ENCODE measurements around the gene GPRIN2.

GPRIN2 gene

DNA sequence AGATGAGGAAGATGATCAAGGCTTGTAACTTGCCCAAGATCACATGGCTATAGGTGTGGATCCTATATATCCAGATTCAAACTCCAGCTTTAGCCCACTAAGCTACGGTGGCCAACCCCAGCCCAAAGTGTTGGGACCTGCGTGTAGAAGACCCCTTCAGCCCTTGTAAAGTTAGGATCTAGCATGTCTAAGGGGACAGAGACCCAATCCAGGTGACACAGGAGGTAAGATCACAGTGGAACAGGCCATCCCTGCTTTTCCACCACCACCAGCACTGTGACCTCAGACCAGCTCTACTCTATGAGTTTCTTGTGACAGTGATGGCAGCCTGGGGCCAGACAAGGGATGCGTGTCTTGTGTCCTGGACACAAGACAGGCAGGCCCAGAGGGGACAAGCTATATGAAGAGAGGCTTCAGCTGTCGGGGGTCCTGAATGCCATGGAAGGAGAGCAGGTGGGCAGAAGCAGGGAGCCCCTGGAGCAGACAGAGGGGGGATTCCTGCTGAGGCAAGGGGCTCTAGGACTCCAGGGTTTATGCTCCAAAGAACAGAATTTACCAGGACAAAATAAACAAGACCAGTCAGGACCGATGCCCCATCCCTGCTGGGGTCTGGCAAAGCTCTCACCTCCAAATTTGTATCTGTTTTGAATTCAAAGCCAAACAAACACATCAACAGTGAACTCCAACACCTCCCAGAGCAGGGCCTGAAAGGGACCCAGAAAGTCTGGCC is 10.4 kb downstream of the GPRIN2 start:
- Mint-ChIP-seq H3K27me3 (peaks cover under 1% of the 10 kb centered on the region), H3K4me1 (no peaks in the 10 kb centered on the region), H3K27ac (no peak overlapping the region), H3K9me3 (no peaks in the 10 kb centered on the region), H3K4me3 (no peak overlapping the region), H3K36me3 (no peaks in the 10 kb centered on the region)
- ATAC-seq = no peak

DNA sequence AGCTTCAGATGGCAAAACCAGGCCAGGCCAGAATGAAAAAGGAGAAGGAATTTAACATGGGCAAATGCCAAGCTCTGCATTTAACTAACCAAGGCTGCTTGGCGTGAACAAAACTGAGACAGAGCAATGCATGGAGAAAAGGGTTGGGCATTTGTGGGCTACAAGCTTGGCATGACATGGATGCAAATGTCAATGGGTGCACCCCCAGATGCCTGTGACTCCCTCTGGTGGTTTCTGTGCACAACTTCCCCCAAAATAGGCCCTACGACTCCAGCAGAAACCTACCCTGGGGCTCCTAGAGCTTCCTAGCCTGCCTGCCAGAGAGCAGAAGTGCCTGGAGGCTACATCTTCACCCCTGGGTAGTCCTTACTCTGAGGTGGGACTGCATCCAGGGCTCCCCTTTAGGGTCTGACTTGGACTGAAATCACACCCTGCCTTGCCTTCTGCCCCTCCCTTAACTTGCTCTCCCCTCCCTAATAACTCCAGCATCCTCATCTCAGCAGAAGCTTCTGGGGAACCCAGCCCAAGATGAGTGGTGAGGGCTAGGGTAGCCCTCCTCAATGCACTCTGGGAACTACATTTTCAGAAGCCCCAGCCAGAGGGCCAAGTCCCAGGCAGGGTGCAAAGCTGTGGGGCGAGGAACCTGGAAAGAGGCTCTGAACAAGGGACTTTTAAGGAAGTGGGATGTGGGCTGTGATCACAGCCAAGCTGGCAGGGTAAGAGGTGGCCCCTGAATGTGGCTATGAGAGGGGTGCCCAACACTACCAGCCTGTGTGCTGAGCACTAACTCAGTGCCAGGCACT is 11.3 kb downstream of the GPRIN2 start:
- no peak overlapping the region for H3K4me3 Mint-ChIP-seq
- H3K9me3 Mint-ChIP-seq = no peaks in the 10 kb centered on the region
- no peaks in the 10 kb centered on the region for H3K36me3 Mint-ChIP-seq
- no peak overlapping the region for H3K27ac Mint-ChIP-seq
- ATAC-seq = no peak
- peaks cover 8% of the 10 kb centered on the region for H3K27me3 Mint-ChIP-seq
- peaks cover 5% of the 10 kb centered on the region for H3K4me1 Mint-ChIP-seq

DNA sequence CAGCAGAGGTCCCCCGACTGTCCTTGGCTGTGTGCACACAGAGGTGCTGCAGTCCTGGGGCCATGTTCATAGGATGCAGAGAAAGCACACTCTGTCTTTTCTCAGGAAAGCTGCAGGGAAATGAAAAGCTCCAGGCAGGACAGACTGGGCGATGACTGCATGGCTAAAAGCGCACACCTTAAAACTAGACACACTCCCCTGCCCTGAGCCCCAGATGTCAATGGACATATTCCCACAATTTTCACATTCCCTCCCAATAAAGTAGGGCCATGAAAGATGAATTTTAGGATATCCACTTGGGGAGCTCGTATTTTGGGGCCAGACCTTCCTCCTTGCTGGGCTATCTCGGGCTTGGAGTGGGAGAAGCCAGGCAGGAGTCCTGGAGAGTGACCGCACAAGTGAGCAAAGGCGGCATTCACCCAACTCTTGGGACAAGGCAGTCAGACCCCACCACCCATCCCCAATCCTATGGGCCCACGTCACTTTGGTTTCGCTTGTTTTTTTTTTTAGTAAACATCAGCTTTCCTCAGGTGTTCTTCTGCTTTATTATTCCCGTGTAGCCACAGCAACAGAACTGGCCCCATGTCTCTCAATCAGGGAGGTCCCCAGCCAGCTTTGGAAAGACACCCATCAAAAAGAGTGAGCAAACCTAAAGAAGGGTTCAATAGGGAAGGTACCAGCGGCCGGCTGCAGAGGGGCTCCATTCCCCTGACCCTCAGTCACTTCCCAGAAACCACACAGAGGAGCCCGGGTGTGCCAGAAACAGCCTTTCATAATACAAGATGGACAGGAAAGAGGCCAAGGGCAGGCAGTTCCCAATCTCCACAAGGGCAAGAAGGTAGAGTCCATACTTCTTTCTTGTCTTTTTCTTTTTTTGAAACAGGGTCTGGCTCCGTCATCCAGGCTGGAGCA is 12.7 kb downstream of the GPRIN2 start:
- no peak overlapping the region for H3K27ac Mint-ChIP-seq
- H3K27me3 Mint-ChIP-seq = peaks cover 11% of the 10 kb centered on the region
- no peak for ATAC-seq
- no peak overlapping the region for H3K4me3 Mint-ChIP-seq
- peaks cover 6% of the 10 kb centered on the region for H3K4me1 Mint-ChIP-seq
- no peaks in the 10 kb centered on the region for H3K36me3 Mint-ChIP-seq
- no peaks in the 10 kb centered on the region for H3K9me3 Mint-ChIP-seq

DNA sequence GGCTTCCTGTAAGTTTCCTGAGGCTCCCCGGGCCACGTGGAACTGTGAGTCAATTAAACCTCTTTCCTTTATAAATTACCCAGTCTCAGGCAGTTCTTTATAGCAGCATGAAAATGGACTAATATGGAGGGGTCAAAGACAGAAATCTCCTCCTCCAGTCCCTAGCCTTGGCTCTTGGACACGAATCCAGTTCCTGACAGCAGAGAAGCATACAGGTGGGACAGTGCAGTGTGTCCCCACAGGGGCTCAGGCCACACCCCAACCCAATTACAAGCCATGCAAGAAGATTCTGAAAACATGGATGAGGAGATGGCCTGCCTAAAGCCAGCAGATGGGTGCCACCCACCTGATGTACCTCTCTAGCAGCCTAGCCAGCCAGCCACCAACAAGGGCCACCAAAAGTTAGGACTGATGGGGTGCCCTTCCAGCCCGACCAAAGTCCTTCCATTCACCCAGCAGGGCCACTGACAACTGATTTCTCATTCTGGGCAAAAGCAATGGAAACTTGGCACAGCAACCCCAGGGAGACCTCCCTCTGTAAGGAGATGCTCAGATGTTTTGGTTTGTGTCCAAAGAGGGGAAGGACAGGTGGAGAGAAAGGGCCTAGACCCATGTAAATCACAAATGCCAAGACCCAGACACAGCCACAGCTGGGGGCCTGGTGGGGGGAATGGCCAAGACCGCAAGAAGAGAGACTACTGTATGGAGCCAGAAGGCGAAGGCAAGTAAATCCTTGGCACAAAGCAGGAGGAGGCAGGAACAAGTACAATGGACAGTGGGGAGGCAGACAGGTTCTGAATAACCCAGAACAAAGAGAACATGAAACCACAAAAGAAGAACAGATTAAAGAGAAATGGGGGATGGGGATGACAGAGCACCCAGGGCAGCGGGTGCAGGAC is 13.6 kb downstream of the GPRIN2 start:
- Mint-ChIP-seq H3K36me3 (no peaks in the 10 kb centered on the region), H3K27ac (no peak overlapping the region), H3K4me3 (no peak overlapping the region), H3K9me3 (no peaks in the 10 kb centered on the region), H3K27me3 (peaks cover 11% of the 10 kb centered on the region), H3K4me1 (peaks cover 6% of the 10 kb centered on the region)
- no peak for ATAC-seq

DNA sequence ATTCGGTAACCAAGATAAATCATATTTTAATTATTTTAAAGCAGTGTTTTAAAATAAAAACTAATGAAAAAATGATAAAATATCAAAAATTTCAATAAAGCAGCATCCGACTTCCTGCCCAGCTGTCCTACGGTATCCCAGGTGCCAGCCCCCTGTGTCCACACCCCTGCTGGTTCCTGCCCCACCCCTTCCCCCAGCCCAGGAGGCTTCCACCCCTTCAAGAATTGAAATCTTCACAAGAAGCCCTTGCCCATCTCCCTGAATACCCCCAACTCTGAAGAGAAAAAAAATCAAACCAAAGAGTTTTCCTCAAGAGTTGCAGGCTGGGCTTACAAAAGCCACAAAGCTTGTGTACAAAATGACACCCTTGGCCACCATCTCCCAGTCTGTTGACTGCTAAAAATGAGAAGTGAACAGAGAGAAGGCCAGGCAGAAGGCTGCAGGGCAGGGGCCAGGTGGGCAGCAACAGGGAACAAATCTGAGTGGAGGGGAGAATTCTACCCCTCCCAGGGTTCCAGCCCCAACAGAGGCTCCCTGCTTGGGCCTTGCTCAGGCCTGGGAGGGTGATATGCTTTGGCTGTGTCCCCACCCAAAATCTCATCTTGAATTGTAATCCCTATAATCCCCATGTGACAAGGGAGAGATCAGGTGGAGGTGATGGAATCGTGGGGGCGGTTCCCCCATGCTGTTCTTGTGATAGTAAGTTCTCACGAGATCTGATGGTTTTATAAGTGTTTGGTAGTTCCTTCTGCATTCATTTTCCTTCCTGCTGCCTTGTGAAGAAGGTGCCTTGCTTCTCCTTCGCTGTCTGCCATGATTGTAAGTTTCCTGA is 14.5 kb downstream of the GPRIN2 start:
- H3K9me3 Mint-ChIP-seq = no peaks in the 10 kb centered on the region
- H3K36me3 Mint-ChIP-seq = no peaks in the 10 kb centered on the region
- peaks cover 6% of the 10 kb centered on the region for H3K4me1 Mint-ChIP-seq
- no peak overlapping the region for H3K4me3 Mint-ChIP-seq
- peaks cover 11% of the 10 kb centered on the region for H3K27me3 Mint-ChIP-seq
- no peak for ATAC-seq
- no peak overlapping the region for H3K27ac Mint-ChIP-seq

DNA sequence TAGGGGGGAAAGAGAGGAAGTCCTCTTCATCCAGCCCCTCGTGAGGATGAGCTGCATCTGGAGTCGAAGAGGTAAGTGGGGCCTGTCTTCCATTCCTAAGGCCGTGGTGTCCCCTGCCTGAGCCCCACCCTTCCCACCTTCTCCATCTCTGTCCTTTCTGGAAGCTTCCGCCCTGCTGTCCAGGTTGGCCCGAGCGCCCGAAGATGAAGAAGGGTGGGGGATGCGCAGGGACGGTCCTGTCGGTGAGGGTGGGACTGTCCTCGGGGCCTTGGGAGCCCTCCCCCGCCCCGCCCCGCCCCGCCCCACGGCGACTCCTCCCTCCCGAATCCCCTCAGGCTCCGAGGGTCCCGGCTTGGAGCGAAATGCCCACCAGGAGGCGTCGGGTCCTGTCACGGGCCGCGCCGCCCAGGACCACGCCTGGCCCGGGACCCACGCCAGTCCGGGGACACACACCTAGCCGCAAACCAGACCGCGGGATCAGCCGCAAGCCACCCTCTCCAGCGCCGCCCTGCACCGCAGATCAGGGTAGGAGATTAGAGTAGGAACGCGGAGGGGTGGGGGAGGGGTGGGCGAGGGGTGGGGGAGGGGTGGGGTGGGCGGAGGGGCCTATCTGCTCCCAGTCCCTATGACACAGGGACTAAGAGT is 15.3 kb downstream of the GPRIN2 start:
- Mint-ChIP-seq H3K27ac (no peak overlapping the region), H3K4me1 (peaks cover 6% of the 10 kb centered on the region), H3K9me3 (no peaks in the 10 kb centered on the region), H3K27me3 (peaks cover 11% of the 10 kb centered on the region), H3K36me3 (no peaks in the 10 kb centered on the region), H3K4me3 (no peak overlapping the region)
- no peak for ATAC-seq

DNA sequence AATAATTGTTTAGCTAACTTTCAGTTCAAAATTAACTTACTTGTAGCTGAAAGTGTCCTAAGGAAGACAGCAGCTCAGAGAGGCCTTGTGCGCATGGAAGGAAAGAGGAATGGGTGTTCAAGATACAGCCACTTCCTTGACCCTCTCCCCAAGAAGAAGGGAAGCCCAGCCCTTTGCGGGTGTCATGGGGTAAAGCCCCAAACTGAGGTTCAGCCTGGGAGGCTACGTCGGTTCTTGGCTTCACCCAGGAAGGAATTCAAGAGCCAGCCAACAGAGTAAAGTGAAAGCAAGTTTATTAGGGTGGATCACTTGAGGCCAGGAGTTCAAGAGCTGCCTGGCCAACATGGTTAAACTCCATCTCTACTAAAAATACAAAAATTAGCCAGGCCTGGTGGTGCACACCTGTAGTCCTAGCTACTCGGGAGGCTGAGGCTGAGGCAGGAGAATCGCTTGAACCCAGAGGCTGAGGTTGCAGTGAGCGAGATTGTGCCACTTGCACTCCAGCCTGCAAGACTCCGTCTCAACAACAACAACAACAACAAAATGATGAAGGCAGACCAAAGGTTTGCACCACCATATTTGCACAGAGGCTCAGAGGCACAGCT is 15.9 kb downstream of the GPRIN2 start:
- Mint-ChIP-seq H3K4me1 (peaks cover 6% of the 10 kb centered on the region), H3K36me3 (no peaks in the 10 kb centered on the region), H3K9me3 (no peaks in the 10 kb centered on the region), H3K27ac (no peak overlapping the region), H3K4me3 (no peak overlapping the region), H3K27me3 (peaks cover 11% of the 10 kb centered on the region)
- ATAC-seq = no peak

DNA sequence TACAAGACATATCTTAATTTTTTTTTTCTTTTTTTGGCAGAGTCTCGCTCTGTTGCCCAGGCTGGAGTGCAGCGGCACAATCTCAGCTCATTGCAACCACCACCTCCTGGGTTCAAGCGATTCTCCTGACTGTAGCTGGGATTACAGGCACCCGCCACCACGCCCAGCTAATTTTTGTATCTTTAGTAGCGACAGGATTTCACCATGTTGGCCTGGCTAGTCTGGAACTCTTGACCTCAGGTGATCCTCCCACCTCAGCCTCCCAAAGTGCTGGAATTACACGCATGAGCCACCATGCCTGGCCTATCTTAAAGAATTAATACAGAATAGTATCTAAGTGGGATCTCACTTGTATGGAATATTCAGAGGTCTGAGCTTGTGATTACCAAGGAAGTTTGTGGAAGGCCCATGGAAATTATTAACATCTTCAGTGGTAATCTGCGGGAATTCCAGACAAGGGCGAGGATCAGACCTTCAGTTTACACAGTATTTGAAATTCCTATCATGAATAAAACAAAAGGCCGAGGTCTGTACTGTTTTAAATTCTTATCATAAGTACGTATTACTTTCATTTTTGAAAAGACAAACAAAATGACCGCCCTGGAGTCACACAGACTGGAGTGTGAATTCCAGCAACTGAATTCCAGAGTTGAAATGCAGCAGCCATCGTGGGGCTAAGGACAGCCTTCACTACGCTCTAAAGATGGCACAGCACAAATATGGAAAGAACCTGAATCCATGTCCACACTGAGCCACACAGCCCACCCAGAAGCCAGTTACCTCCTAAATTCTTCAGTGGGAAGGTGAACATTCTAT is 16.7 kb downstream of the GPRIN2 start:
- peaks cover 6% of the 10 kb centered on the region for H3K4me1 Mint-ChIP-seq
- H3K4me3 Mint-ChIP-seq = no peak overlapping the region
- no peak for ATAC-seq
- no peaks in the 10 kb centered on the region for H3K36me3 Mint-ChIP-seq
- H3K27ac Mint-ChIP-seq = no peak overlapping the region
- peaks cover 11% of the 10 kb centered on the region for H3K27me3 Mint-ChIP-seq
- H3K9me3 Mint-ChIP-seq = no peaks in the 10 kb centered on the region

DNA sequence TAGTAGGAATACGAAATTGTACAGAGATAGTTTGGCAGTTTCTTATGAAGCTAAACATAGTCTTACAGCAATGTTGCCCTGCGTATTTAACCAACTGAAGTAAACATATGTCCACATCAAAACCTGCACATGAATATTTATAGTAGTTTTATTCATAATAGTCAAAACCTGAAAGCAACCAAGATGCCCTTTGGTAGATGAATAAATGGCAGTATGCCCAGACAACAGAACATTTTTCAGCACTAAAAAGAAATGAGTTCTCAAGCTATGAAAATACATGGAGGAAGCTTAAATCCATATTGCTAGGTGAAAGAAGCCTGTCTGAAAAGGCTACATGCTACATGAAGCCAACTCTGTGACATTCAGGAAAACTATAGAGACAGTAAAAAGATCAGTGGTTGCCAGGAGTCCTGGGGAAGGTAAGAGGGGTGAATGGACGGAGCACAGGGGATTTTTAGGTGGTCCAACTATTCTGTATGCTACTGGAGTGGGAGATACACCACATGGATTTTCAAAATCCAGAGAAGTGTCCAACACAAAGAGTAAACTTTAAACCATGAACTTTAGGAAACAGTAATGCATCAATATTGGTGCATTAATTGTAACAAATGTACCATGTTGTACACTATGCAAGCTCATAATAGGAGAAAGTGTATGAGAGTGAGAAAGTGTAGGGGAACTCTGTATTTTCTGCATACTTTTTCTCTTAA is 17.6 kb downstream of the GPRIN2 start:
- Mint-ChIP-seq H3K27me3 (peaks cover 11% of the 10 kb centered on the region), H3K4me3 (no peak overlapping the region), H3K4me1 (peaks cover 6% of the 10 kb centered on the region), H3K36me3 (no peaks in the 10 kb centered on the region), H3K9me3 (no peaks in the 10 kb centered on the region), H3K27ac (no peak overlapping the region)
- no peak for ATAC-seq

DNA sequence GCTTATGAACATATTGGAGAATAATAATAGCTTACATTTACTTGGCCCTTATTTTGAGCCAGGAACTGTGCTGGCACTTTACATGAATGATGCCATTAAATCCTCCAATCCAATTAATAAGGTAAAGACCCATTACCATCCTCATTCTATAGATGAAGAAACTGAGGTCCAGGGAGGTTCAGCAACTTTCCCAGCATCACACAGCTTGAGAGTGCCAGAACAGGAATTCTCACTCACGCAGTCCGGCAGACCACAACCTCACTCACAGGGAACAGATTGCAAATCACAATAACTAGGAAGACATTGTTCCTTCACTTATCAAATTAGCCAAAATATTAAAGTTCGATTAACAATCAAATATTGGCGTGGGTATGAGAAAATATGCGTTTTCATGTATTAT is 18.3 kb downstream of the GPRIN2 start:
- H3K4me1 Mint-ChIP-seq = peaks cover 6% of the 10 kb centered on the region
- peaks cover 11% of the 10 kb centered on the region for H3K27me3 Mint-ChIP-seq
- H3K4me3 Mint-ChIP-seq = no peak overlapping the region
- no peaks in the 10 kb centered on the region for H3K9me3 Mint-ChIP-seq
- no peak for ATAC-seq
- H3K27ac Mint-ChIP-seq = no peak overlapping the region
- no peaks in the 10 kb centered on the region for H3K36me3 Mint-ChIP-seq

DNA sequence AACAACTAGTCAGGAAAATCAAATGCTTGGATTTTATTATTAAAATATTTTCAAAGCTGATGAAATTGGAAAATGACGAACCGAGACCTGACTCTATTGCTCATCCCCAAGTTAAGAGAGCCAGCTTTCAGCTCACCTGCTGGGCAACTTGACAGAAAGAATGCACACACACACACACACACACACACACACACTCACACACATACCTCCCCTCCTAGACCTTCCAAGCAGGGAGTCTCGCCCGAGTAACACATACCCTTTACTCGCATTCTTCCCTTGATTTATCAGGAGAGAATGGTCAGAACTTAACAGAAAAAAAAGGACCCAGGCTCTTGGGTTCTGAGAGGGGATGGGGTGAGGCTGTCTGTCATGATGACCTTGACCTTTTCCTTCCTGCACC is 19.1 kb downstream of the GPRIN2 start:
- no peaks in the 10 kb centered on the region for H3K9me3 Mint-ChIP-seq
- no peak overlapping the region for H3K27ac Mint-ChIP-seq
- no peaks in the 10 kb centered on the region for H3K36me3 Mint-ChIP-seq
- H3K27me3 Mint-ChIP-seq = peaks cover 11% of the 10 kb centered on the region
- peaks cover 6% of the 10 kb centered on the region for H3K4me1 Mint-ChIP-seq
- H3K4me3 Mint-ChIP-seq = no peak overlapping the region
- ATAC-seq = no peak

DNA sequence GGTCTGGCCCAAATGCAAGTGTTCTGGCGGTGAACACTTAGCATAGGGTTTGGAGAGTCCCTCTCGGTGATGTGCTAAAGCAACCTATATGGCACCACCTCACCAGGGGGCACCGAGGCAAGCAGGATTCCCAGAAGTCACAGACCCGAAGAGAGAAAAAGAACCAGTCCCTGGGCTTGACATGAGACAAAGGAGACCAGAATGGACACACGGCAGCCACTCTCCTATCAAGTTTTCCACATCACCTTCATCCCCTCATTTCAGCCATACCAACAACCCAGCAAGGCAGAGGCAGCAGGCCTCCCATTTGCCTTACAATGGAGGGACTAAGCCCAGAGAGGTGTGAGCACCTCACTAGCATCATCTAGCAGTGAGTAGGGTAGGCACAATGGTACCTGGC is 19.7 kb downstream of the GPRIN2 start:
- Mint-ChIP-seq H3K27me3 (peaks cover 11% of the 10 kb centered on the region), H3K4me3 (no peak overlapping the region)

More for the DNA sequence above, 19.7 kb downstream of the GPRIN2 start:
- no peaks in the 10 kb centered on the region for H3K36me3 Mint-ChIP-seq
- H3K9me3 Mint-ChIP-seq = no peaks in the 10 kb centered on the region
- peaks cover 6% of the 10 kb centered on the region for H3K4me1 Mint-ChIP-seq
- H3K27ac Mint-ChIP-seq = no peak overlapping the region
- no peak for ATAC-seq
